Measurements from ENCODE around the gene SLC12A7.

DNA sequence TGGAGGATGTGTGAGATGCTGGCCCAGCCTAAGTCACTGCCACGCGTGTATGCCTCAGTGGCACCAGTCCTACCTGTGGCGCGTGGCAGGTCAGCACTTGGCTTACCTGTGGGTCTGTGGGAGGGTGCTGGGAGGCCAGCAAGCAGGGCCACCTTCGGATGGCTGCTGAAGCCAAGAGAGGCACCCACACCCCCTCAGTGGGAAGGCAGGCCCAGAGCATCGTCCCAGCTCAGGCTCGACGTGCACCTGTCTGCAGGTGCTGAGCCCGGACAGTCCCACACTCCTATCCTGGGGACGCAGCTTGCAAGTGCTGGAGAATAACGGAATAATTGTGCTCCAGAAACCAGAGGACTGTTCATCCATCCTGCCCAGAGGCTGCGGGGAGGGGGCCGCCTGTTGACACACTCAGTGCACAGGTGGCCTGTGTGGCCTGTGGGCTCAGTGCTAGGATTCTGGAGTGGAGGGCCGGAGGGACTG, 79.3 kb downstream of the SLC12A7 start:
- TF ChIP-seq, protein P1, sequence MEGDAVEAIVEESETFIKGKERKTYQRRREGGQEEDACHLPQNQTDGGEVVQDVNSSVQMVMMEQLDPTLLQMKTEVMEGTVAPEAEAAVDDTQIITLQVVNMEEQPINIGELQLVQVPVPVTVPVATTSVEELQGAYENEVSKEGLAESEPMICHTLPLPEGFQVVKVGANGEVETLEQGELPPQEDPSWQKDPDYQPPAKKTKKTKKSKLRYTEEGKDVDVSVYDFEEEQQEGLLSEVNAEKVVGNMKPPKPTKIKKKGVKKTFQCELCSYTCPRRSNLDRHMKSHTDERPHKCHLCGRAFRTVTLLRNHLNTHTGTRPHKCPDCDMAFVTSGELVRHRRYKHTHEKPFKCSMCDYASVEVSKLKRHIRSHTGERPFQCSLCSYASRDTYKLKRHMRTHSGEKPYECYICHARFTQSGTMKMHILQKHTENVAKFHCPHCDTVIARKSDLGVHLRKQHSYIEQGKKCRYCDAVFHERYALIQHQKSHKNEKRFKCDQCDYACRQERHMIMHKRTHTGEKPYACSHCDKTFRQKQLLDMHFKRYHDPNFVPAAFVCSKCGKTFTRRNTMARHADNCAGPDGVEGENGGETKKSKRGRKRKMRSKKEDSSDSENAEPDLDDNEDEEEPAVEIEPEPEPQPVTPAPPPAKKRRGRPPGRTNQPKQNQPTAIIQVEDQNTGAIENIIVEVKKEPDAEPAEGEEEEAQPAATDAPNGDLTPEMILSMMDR (IDR thresholded peaks at IDR 0.05): no peak
- TF ChIP-seq POLR2A (IDR thresholded peaks at IDR 0.05): no peak
